GM23338 (cell line): ENCODE data around the gene NUMB.

Experiments
- CREB1 ChIP-seq: fragments of 250-450 bp; sonication (Bioruptor Pico); IDR thresholded peaks from 2 replicates; pipeline ENCODE4 v1.5.0; 2020; ENCODE audit warnings: low read depth, mild to moderate bottlenecking, moderate library complexity
- CTCF ChIP-seq, 2 experiments: fragments of 200-600 bp in 1 of 2; sonication (generic) in 1 of 2; conservative IDR thresholded peaks; 2 replicates each; pipeline versions ENCODE4 v1.5.1 to v1.6.1; 2016 to 2017; ENCODE audit warnings: antibody characterized with exemption in 2 of 2, low read depth in 2 of 2, mild to moderate bottlenecking in 2 of 2, moderate library complexity in 1 of 2
- EZH2 ChIP-seq: fragments of 200-600 bp; sonication (generic); IDR thresholded peaks from one replicate; pipeline ENCODE4 v1.8.0; 2017; ENCODE audit warnings: antibody characterized with exemption, mild to moderate bottlenecking, low read depth; ENCODE audit not compliant: unreplicated experiment
- JUNB ChIP-seq: IDR thresholded peaks from one replicate; pipeline ENCODE4 v1.6.1; 2016; ENCODE audit warnings: antibody characterized with exemption; ENCODE audit not compliant: unreplicated experiment
- POLR2AphosphoS5 ChIP-seq: IDR thresholded peaks from 2 replicates; pipeline ENCODE4 v1.6.1; 2016; ENCODE audit warnings: antibody characterized with exemption, low read depth
- REST ChIP-seq: IDR thresholded peaks from one replicate; pipeline ENCODE4 v1.6.1; 2018; ENCODE audit warnings: antibody characterized with exemption; ENCODE audit not compliant: unreplicated experiment
- STAT1 ChIP-seq: IDR thresholded peaks from one replicate; pipeline ENCODE4 v1.6.1; 2016; ENCODE audit warnings: antibody characterized with exemption; ENCODE audit not compliant: unreplicated experiment

GRCh38 chr14:73225496-73225895 lies 232.8 kb downstream of the NUMB start:
- no peak for TF ChIP-seq CTCF (conservative IDR thresholded peaks at IDR 0.05; ENCODE audit: low read depth in 2 of 2)
- TF ChIP-seq POLR2AphosphoS5: no peak
- TF ChIP-seq EZH2: no peak
- no peak for TF ChIP-seq CREB1 (CRISPR knock-in tag)
- TF ChIP-seq STAT1: no peak
- no peak for TF ChIP-seq JUNB
- no peak for TF ChIP-seq REST
